ENCODE measurements around the gene CFAP46.

- TF ChIP-seq CTCF (IDR thresholded peaks at IDR 0.05) (no peak), POLR2A (IDR thresholded peaks at IDR 0.05) (no peak)
These were observed 36.2 kb upstream of the CFAP46 start for GRCh38 chr10:132978542-132978941.

Data from Peyer's patch (tissue), 4 donors.